Epithelial cell of prostate (primary cell): ENCODE results near the gene LYRM7.
A peak's percentile ranks its signal among the peaks of the same experiment; 100 is the strongest.
"Not testable (repeated sequence)": the region's sequence is repeated elsewhere in the genome, so short reads cannot be mapped to it uniquely, and the experiment has no call there.

Source experiments
- DNase-seq: peaks from one replicate; pipeline ENCODE4 v3.0.0-alpha.2; 2011; ENCODE audit warnings: low read depth, low spot score
- H3K27ac ChIP-seq: fragments of 450-650 bp; 2 replicates; pipeline ENCODE4 v1.5.1; 2017; ENCODE audit warnings: mild to moderate bottlenecking

Gene LYRM7

DNA sequence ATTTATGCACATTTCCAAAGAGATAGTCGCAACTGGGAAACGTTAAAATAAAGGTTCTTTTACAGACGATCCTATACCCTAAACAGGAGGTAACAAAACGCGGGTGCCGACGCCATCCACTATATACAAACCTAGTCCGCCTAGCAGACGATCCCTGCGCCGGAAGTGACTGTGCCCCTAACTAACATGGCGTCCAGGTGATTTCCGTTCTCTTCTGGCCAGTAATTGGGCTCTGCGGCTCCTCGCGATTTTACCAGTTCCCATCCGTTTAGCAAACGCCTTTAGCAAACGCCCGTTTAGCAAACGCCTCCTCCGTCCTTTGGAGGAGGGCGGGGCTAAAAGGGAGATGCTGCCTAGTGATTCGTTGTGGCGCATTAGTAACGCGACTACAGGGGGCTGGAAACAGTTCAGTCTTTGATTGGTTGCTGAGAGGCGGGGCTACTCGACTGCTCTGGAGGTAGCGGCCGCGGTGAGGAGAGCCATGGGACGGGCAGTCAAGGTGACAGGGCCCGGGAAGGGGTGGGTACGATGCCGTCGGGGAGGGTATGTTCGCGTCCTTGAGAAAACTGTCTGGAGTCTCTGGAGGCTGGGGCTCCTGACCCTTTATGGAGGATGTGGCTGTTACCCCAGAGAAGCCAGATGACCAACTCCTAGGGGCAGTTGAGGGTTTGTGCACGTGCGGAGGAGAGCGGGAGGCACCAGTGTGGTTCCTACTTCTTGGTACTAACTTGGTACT, at the start of gene LYRM7:
Gene LYRM7 (plus strand): TSS at position 405 of the 736 bp plus-strand sequence. CDS start 77 bp downstream, at position 482.
- peak; percentile 95 for DNase-seq

DNA sequence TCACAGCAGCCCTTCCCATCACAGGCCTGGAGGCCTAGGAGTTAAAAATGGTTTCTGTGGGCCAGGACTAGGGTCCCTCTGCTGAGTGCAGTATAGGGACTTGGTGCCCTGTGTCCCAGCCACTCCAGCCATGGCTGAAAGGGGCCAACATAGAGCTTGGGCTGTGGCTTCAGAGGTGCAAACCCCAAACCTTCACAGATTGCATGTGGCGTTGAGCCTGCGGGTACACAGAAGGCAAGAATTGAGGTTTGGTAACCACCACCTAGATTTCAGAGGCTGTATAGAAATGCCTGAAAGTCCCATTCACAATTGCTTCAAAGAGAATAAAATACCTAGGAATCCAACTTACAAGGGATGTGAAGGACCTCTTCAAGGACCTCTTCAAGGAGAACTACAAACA, 43.5 kb upstream of the LYRM7 start:
- not testable (repeated sequence) for H3K27ac ChIP-seq, DNase-seq

More for the DNA sequence above, at the start of gene LYRM7:
- peak within 1 kb of the TSS; percentile 42 for H3K27ac ChIP-seq

DNA sequence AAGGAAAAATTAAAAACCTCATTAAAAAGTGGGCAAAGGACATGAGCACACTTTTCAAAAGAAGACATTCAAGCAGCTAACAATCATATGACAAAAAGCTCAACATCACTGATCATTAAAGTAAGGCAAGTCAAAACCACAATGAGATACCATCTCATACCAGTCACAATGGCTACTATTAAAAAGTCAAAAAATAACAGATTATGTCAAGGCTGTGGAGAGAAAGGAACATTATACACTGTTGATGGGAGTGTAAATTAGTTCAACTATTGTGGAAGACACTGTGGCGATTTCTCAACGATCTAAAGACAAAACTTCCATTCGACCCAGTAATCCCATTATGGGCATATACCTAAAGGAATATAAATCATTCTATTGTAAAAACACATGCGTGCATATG, 41.4 kb upstream of the LYRM7 start:
- no peak for DNase-seq
- no peak overlapping the region for H3K27ac ChIP-seq

DNA sequence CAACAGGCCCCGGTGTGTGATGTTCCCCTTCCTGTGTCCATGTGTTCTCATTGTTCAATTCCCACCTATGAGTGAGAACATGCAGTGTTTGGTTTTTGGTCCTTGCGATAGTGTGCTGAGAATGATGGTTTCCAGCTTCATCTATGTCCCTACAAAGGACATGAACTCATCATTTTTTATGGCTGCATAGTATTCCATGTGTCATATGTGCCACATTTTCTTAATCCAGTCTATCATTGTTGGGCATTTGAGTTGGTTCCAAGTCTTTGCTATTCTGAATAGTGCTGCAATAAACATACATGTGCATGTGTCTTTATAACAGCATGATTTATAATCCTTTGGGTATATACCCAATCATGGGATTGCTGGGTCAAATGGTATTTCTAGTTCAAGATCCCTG, 37.7 kb upstream of the LYRM7 start:
- H3K27ac ChIP-seq, DNase-seq: not testable (repeated sequence)

DNA sequence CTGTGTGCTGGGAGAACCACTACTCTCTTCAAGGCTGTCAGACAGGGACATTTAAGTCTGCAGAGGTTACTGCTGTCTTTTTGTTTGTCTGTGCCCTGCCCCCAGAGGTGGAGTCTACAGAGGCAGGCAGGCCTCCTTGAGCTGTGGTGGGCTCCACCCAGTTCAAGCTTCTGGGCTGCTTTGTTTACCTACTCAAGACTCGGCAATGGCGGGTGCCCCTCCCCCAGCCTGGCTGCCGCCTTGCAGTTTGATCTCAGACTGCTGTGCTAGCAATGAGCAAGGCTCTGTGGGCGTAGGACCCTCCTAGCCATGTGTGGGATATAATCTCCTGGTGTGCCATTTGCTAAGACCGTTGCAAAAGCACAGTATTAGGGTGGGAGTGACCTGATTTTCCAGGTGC, 32.3 kb upstream of the LYRM7 start:
- DNase-seq = not testable (repeated sequence)

DNA sequence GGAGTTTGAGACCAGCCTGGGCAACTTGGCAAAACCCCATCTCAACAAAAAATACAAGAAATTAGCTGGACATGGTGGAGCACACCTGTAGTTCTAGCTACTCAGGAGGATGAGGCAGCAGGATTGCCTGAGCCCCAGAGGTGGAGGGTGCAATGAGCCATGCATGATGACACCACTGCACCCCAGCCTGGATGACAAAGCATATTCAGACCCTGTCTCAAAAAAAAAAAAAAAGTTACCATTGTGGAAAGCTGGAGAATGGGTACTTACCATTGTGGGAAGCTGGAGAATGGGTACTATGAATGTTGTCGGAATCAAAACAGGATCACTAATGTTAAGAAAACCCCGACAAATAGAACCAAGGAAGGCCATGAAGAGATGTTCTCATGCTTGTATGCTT, 31.4 kb upstream of the LYRM7 start:
- DNase-seq = no peak
- no peak overlapping the region for H3K27ac ChIP-seq

More for the DNA sequence above, 32.3 kb upstream of the LYRM7 start:
- H3K27ac ChIP-seq = not testable (repeated sequence)

DNA sequence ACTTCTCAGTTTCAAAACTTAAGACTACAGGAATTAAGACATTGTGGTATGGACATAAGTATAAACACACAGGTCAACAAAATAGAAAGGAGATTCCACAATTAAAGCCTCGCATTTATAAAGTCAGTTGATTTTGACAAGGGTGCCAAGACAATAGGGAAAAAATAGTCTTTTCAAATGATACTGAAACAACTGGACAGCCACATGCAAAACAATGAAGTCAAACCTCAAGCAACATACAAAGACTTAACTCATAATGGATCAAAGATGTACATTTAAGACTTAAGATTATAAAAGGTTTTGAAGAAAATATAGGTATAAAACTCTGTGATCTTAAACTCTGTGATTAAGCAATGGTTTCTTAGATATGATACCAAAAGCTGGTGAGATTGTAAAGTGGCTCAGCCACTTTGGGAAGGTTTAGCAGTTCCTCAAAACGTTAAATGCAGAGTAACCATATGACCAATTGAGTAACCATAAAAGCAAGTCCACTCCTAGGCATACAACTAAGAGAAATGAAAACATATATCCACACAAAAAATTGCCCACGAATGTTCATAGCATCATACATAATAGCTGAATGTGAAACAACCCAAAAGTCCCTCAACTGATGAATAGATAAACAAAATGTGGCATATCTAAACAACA, 27.6 kb upstream of the LYRM7 start:
- H3K27ac ChIP-seq = no peak overlapping the region
- DNase-seq = no peak

DNA sequence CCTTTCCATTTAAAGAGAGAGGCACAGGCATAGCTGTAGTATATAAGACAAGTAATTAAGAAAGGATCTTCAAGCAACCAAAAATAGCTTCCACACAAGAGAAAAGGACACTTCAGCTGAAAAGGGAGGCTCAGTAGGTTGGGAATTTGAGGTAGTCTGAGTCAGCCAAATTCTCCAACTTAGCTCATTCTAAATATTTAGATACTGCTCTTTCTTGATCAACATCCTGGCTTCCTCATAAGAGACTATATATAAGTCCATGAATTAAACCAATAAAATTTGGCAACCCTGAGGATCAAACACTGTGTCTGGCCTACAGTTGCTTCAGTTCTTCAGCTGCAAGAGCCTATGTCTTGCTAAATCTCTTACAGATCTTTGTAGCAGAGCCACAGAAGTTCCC, 23.5 kb upstream of the LYRM7 start:
- no peak for DNase-seq
- no peak overlapping the region for H3K27ac ChIP-seq

DNA sequence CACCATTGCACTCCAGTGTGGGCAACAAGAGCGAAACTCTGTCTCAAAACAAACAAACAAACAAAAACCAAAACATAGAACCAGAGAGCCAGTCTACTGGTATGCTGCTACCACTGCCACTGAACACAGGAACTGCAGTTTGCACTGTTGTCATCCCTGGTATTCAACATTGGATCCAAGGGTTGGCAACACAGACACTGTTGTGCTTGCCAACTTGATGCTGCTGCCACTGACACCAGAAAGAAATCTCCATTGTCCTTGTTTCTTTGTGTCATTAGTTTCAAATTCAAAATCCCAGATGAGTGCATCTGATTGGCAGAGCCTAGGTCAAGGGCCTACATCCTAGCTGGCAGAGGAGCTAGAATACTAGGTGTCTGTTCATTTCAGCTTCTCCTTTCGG, 21.9 kb upstream of the LYRM7 start:
- no peak for DNase-seq
- H3K27ac ChIP-seq = no peak overlapping the region

DNA sequence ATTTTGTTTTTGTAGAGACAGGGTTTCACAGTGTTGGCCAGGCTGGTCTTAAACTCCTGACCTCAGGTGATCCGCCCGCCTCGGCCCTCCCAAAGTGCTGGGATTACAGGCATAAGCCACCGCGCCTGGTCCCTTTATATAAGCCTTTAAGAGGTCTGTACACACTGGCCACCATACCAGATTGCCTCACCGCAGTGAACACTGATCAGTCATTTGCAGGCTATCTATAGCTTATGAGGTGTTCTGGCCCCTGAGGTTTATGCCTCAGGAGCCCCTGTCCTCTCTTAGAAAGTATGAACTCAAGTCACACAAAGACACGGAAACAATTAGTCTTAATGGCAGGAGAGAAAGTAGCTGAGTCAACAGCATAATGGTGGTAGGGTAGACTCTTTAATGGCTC, 20.3 kb upstream of the LYRM7 start:
- no peak overlapping the region for H3K27ac ChIP-seq
- no peak for DNase-seq

DNA sequence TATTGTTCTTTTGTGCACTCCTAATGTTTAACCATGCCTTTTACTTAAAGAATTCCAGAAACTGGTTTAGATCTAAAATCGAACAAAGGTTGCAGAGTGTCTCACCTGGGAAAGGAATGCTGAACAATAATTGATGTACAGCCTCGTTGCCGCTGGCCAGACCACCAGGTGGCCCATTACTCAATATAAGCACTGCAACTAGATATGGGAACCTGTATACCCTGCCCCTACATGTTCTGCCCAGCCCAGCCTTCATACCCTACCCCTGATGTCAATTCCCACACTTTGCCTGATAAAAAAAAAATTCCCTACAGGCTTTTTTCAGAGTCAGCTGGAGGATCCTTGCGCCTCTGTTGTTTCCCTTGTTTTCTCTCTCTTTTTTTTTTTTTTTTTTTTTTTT, 19.5 kb upstream of the LYRM7 start:
- H3K27ac ChIP-seq = no peak overlapping the region
- no peak for DNase-seq

DNA sequence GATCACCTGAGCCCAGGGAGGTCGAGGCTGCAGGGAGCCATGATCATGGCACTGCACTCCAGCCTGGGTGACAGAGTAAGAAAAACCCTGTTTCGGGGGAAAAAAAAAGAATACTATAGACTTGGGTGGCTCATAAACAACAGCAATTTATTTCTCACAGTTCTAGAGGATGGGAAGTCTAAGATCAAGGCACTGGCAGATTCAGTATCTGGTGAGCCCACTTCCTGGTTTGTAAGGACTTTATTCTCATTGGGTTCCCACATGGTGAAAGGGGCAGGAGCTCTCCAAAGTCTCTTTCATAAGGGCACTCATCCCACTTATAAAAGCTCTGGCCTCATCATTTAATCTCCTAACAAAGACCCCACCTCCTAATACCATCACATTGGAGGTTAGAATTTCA, 14.4 kb upstream of the LYRM7 start:
- DNase-seq = no peak
- H3K27ac ChIP-seq = no peak overlapping the region

DNA sequence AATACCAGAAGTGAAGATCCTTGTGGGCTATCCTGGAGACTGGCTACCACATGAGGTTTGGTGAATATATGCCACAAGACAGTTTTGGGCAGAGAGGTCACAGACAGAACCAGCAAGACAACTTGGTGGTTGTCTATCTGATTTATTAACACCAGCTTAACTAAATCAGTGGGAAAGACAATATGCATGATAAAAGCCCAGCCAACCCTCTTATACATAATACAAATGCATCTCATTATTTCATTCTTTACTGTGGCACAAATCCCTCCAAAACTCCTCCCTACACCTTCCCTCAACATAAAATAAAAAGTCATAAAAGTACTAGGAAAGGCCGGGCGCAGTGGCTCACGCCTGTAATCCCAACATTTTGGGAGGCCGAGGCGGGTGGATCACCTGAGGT, 13.8 kb upstream of the LYRM7 start:
- no peak overlapping the region for H3K27ac ChIP-seq
- no peak for DNase-seq

DNA sequence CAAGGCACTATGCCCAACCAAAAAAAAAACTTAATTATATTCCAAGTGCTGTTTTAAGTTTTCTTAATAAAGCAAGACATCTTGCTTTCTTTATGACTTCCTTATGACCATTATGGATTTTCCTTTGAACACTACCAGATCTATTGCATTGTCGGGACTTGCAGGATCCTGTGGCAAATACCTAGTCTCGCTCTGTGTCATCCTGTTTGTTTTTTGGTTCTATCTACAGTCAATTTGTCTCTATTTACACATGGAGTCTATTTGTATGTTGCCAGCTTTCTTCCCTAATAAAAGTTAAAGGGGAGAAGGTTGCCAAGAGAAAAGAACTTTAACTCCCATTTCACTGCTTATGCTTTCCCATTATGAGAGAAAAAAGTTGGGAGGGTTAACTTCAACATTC, 10.6 kb upstream of the LYRM7 start:
- H3K27ac ChIP-seq = peak overlapping the region; percentile 25
- peak; percentile 18 for DNase-seq

DNA sequence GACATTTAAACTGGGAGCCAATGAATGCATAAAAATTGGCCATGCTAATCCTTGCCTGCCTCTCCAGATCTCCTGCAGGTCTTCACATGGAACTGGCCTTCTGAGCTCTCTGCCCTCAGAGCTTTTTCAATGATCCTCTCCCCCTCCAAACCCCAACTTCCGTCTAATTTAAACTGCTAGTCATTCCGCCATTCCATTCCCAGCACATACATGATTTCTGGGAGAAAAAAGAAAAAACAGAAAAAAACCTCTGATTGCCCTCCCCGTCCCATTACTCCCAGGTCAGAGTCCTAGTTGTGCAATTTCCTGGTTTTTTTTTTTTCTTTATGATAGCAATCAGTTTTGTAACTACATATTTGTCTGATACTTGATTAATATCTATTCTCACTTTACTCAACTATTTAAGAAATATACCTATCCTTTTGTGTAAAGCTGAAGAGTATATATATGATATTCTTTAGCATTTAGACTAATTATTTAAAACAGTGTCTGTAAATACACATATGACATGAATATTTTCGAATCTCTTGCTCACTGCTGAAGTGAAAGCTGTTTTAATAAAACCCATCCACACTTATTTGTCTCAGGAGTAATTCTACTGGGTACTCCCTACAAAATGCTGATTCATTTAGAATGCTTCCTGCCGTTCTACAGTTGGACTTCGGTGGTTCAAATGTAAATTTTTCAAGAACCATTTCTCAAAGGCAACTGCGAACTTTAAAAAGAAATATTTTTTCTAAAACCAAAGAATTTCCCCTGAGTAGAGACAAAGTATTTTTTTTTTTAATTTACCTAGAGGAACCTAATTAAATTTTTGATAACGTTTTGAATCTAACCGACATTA, 7.2 kb upstream of the LYRM7 start:
- peak overlapping the region; percentile 93 for H3K27ac ChIP-seq
- no peak for DNase-seq

DNA sequence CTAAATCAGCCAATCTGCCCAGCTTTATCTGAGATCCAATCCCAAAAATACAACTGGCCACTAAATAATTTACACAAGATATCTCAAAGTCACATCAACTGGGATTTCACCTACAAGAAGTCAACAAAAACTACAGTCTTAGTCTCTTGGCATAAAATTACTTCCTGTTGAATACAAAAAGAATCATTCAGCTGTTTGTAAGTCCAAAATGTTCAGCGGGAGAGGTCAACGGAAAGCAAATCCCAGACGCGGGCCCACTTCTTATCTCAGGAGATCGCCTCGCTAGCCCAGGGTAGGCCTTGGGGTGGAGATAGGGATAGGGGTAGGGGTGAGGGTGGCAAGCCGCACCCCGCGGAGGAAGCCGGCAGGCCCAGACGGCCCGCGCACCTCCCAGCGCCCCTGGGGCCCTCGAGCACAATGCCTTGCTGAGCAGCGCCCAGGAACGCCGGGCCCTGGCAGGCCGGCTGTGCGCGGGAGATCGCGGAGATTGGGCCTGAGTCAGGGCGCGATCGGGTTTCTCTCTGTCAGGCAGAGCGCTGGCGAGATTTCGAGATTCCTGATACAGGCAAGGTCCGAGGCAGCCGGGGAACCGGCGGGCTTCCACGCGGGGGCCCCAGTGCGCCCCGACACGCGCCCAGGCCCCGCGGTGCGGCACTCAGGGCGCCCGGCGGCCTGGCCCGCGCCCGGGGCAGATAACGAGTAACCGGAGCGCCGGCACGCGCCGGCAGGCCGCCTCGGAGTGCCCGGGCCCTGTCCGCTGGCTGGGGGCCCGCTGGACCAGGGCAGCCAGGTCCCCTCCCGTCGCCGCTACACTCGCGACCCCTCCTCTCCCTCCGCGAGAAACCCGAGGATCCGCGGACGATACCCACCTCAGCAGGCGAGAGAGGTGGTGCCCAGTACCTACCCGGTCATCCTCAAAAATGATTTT, 6.3 kb upstream of the LYRM7 start:
- peak overlapping the region; percentile 93 for H3K27ac ChIP-seq
- peak; percentile 16 for DNase-seq

DNA sequence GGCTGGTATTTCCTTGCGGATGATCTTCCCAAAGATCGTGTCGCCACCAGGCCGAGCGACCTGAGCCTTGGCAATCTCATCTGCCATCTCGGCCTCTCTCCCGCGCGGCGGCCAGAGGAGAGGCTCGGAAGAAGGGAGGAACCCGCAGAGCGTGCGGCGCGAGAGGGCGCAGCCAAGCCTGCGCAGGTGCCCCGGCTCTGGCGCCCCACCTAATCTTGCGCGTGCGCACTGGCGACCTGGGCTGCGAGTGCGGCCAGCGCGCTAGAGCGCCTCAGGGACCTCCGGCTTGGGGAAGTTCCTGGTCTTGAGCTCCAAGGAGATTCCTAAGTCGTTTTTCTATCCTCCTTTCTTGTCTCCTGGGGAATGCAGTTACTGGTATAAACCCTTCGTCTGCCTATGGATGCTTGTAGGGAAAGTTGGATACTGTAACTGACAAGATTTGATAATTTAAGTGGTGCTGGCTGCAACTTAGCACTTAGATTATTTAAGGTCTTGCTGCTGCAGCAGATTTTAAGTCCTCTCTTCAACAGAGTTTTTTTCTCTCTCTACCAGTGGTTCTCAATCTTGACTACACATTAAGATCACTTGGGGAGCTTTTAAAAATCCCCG, 5.5 kb upstream of the LYRM7 start, which contains the start of gene HINT1:
Gene HINT1 (minus strand): TSS at position 138 of the 609 bp plus-strand sequence. CDS start 51 bp downstream, at position 87.
- H3K27ac ChIP-seq = peak within 1 kb of the TSS; percentile 93
- DNase-seq = peak; percentile 51

DNA sequence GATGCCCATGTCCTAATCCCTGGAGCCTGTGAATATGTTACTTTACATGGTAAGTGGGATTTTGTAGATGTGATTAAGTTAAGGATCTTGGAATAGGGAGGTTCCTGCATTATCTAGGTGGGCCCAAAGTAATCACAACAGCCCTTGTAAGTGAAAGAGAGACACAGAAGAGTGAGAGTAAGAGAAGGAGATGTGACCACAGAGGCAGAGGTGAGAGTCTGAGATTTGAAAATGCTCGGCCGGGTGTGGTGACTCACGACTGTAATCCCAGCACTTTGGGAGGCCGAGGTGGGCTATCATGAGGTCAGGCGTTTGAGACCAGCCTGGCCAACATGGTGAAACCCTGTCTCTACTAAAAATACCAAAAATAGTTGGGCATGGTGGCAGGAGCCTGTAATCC, 3.1 kb upstream of the LYRM7 start:
- no peak overlapping the region for H3K27ac ChIP-seq
- DNase-seq = no peak

DNA sequence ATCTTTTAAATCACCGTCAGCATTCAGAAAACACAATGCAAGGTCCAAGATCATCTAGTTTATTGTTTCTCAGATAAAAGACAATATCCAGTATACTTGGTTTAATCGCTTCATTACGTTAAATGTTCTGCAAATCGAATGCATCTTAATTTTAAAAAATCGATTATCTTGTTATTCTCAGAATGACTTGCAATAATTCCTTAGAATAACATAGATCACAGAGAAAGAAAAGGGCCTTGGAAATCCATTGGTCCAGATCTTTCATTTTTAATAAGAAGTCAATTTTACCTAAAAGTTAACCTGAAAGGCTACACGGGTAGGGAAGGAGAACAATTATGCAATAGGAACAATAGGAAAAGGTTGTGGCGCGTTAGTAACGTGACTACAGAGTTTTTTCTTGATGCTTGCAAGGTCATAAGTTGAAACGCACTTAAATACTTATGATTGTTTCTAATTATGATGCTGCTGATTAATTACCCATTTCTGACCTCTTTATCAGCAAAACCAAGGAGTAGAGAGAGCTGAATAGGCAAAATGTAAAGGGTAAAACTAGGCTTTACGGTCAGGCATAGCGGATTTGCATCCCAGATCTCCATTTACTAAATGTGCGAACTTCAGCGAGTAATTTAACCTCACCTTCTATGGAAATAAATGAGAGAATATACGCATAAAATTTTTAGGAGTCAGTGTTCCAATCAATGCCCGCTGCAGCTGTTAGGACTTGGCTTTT, 769 bp upstream of the LYRM7 start:
- no peak for DNase-seq
- peak overlapping the region; percentile 42 for H3K27ac ChIP-seq
